ENCODE data around the gene SOWAHB. TPM values are rescaled to one million over a fixed set of nuclear protein-coding genes. Genes with fewer than 3 reads are reported as not detected.

The SOWAHB gene
- total and polyA plus RNA-seq, 4 donors: 0.28 to 4.2 (median 1.9) TPM

DNA sequence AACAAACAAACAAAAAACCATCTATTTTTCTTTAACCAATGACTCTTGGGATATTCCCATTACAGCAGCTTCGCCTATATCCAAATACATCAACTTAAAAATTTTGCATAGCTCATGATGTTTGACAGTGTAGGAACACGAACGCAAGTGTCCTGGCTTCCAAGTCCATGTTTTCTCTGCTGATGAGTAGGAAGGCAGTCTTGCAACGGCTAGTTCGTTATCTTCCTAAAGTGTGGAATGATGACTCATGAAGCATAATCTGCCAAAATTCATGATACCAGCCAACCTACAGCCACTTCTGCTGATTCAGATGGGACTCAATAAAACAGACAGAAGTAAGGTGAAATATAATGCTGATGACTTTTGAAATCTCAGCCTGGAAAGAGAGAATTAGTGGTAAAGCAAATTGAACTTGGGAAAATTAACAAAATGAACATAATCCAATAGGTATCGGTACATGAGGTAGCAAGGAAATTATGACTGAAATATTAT, 45.2 kb upstream of the SOWAHB start:
- Histone ChIP-seq H3K9ac (ENCODE audit: insufficient read depth in 1 of 2, low read length in 2 of 2) (no peak overlapping the region), H3K27me3 (ENCODE audit: control insufficient read depth in 3 of 3, insufficient read depth in 3 of 3, low read length in 2 of 3) (no peaks in the 10 kb centered on the region), H3K9me3 (ENCODE audit: control insufficient read depth in 4 of 4, insufficient read depth in 3 of 4, low read length in 3 of 4) (peaks cover 0 to 4% (median 0%) of the 10 kb centered on the region in 4 donors), H3K4me3 (no peak overlapping the region), H3K27ac (ENCODE audit: low read depth in 1 of 2, low read length in 1 of 2) (no peak overlapping the region), H3K36me3 (ENCODE audit: control insufficient read depth in 4 of 4, insufficient read depth in 4 of 4, low read length in 4 of 4) (no peaks in the 10 kb centered on the region), H3K4me1 (ENCODE audit: control insufficient read depth in 5 of 5, insufficient read depth in 5 of 5, low read length in 5 of 5) (peaks cover 0 to 9% (median 0%) of the 10 kb centered on the region in 5 donors)
- DNase-seq (no peak), ATAC-seq (ENCODE audit: insufficient read depth, low FRiP score) (no peak)
- TF ChIP-seq, protein P1, sequence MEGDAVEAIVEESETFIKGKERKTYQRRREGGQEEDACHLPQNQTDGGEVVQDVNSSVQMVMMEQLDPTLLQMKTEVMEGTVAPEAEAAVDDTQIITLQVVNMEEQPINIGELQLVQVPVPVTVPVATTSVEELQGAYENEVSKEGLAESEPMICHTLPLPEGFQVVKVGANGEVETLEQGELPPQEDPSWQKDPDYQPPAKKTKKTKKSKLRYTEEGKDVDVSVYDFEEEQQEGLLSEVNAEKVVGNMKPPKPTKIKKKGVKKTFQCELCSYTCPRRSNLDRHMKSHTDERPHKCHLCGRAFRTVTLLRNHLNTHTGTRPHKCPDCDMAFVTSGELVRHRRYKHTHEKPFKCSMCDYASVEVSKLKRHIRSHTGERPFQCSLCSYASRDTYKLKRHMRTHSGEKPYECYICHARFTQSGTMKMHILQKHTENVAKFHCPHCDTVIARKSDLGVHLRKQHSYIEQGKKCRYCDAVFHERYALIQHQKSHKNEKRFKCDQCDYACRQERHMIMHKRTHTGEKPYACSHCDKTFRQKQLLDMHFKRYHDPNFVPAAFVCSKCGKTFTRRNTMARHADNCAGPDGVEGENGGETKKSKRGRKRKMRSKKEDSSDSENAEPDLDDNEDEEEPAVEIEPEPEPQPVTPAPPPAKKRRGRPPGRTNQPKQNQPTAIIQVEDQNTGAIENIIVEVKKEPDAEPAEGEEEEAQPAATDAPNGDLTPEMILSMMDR (IDR thresholded peaks at IDR 0.05; ENCODE audit: control extremely low read depth, extremely low read depth): no peak
- 83 to 84% methylated on average over 6 of the region's 6 CpGs for WGBS, 2 donors

DNA sequence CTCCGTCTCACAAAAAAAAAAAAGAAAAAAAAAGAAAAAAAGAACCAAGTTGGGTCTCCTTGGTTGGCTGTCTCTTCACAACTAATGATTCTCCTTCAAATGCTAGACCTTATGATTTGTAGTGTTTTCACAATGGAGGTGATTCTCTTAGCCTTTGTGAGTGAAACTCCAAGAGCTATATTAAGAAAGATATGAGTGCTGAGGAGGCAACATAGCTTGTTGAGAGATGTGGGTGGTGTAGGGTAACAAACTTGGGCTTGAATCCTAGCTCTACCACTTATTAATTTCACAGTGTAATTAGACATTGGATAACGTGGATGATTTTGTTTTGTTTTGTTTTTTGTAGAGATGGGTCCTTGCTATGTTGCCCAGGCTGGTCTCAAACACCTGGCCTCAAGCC, 41.2 kb upstream of the SOWAHB start:
- ATAC-seq (ENCODE audit: insufficient read depth, low FRiP score) (no peak), DNase-seq (no peak)
- Histone ChIP-seq H3K9ac (ENCODE audit: insufficient read depth in 1 of 2, low read length in 2 of 2) (no peak overlapping the region), H3K27ac (ENCODE audit: low read depth in 1 of 2, low read length in 1 of 2) (no peak overlapping the region), H3K4me3 (no peak overlapping the region), H3K27me3 (ENCODE audit: control insufficient read depth in 3 of 3, insufficient read depth in 3 of 3, low read length in 2 of 3) (no peaks in the 10 kb centered on the region), H3K9me3 (ENCODE audit: control insufficient read depth in 4 of 4, insufficient read depth in 3 of 4, low read length in 3 of 4) (peaks cover 0 to 4% (median 2%) of the 10 kb centered on the region in 4 donors), H3K4me1 (ENCODE audit: control insufficient read depth in 5 of 5, insufficient read depth in 5 of 5, low read length in 5 of 5) (no peaks in the 10 kb centered on the region), H3K36me3 (ENCODE audit: control insufficient read depth in 4 of 4, insufficient read depth in 4 of 4, low read length in 4 of 4) (no peaks in the 10 kb centered on the region)
- WGBS, 2 donors: 82 to 88% methylated on average over 2 of the region's 2 CpGs
- TF ChIP-seq, protein P1 (IDR thresholded peaks at IDR 0.05; ENCODE audit: control extremely low read depth, extremely low read depth): no peak

GRCh38 chr4:76931576-76932276, 33.8 kb upstream of the SOWAHB start:
- Histone ChIP-seq H3K9ac (ENCODE audit: insufficient read depth in 1 of 2, low read length in 2 of 2) (no peak overlapping the region), H3K9me3 (ENCODE audit: control insufficient read depth in 4 of 4, insufficient read depth in 3 of 4, low read length in 3 of 4) (peaks cover 0 to 4% (median 0%) of the 10 kb centered on the region in 4 donors), H3K27me3 (ENCODE audit: control insufficient read depth in 3 of 3, insufficient read depth in 3 of 3, low read length in 2 of 3) (no peaks in the 10 kb centered on the region), H3K27ac (ENCODE audit: low read depth in 1 of 2, low read length in 1 of 2) (no peak overlapping the region), H3K4me3 (no peak overlapping the region), H3K4me1 (ENCODE audit: control insufficient read depth in 5 of 5, insufficient read depth in 5 of 5, low read length in 5 of 5) (no peaks in the 10 kb centered on the region), H3K36me3 (ENCODE audit: control insufficient read depth in 4 of 4, insufficient read depth in 4 of 4, low read length in 4 of 4) (no peaks in the 10 kb centered on the region)
- TF ChIP-seq, protein P1 (IDR thresholded peaks at IDR 0.05; ENCODE audit: control extremely low read depth, extremely low read depth): no peak
- DNase-seq (no peak), ATAC-seq (ENCODE audit: insufficient read depth, low FRiP score) (no peak)
- 84 to 87% methylated on average over 7 of the region's 7 CpGs for WGBS, 2 donors
